GM12864 (cell line): Measurements from ENCODE around the gene NLRP7.
"Not testable (repeated sequence)": the region's sequence is repeated elsewhere in the genome, so short reads cannot be mapped to it uniquely, and the experiment has no call there.

Experiments used
- DNase-seq: peaks from one replicate; pipeline ENCODE4 v3.0.0-alpha.2; 2011; ENCODE audit warnings: low read depth
- H3K4me3 ChIP-seq: 2 replicates; pipeline ENCODE4 v1.5.1; 2011; ENCODE audit warnings: mild to moderate bottlenecking, low read depth, low read length, control low read depth
- CTCF ChIP-seq: IDR thresholded peaks from 2 replicates; pipeline ENCODE4 v1.5.1; 2011; ENCODE audit warnings: low read depth, mild to moderate bottlenecking, moderate library complexity, low read length, control low read depth, inconsistent platforms; ENCODE audit errors: missing control alignments

The NLRP7 gene

GRCh38 chr19:54896036-54896435 is 51.3 kb downstream of the NLRP7 start:
- H3K4me3 ChIP-seq: no peak overlapping the region
- no peak for DNase-seq
- no peak for TF ChIP-seq CTCF

- H3K4me3 ChIP-seq, DNase-seq: not testable (repeated sequence)
Observed at GRCh38 chr19:54894106-54894505, 53.2 kb downstream of the NLRP7 start.

- no peak for TF ChIP-seq CTCF
- no peak overlapping the region for H3K4me3 ChIP-seq
- DNase-seq: no peak
Observed at GRCh38 chr19:54893406-54893805, 53.9 kb downstream of the NLRP7 start.

- DNase-seq: no peak
- TF ChIP-seq CTCF: no peak
- no peak overlapping the region for H3K4me3 ChIP-seq
Observed at GRCh38 chr19:54889566-54889965, 57.8 kb downstream of the NLRP7 start.

- TF ChIP-seq CTCF: no peak
- DNase-seq: no peak
- H3K4me3 ChIP-seq: no peak overlapping the region
Observed at GRCh38 chr19:54888239-54888638, 59.1 kb downstream of the NLRP7 start.

- H3K4me3 ChIP-seq: no peak overlapping the region
- TF ChIP-seq CTCF: no peak
- DNase-seq: no peak
Observed at GRCh38 chr19:54883228-54883627, 64.1 kb downstream of the NLRP7 start.

GRCh38 chr19:54882758-54883157 is 64.6 kb downstream of the NLRP7 start:
- peak; percentile 35 for DNase-seq
- H3K4me3 ChIP-seq: no peak overlapping the region
- TF ChIP-seq CTCF: peak; percentile 45

GRCh38 chr19:54881884-54882283 is 65.4 kb downstream of the NLRP7 start:
- no peak for DNase-seq
- TF ChIP-seq CTCF: no peak
- H3K4me3 ChIP-seq: no peak overlapping the region
